GM12874 (cell line): ENCODE data around the gene HSPB2.

Source experiments
- TF ChIP-seq, protein P1 (sequence below): IDR thresholded peaks from 2 replicates; pipeline ENCODE4 v1.5.1; 2011; ENCODE audit warnings: low read depth, mild to moderate bottlenecking, control low read depth, low read length, moderate library complexity; ENCODE audit not compliant: insufficient read depth

The HSPB2 gene

DNA sequence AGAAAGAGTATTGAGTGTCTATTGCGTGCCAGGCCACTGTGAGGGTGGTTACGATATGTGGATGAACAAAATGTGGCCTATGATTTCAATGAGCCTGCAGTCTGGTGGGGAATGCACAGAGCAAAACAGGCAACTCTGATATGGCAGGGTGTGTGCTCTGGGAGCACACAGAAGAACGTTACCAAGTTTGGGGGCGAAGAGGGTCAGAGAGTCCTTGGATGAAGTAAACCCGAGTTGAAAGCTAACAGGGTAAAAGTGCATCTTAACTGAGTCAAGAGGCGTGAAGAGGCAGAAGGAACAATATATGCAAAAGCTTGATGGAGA is 32.9 kb upstream of the HSPB2 start:
- TF ChIP-seq, protein P1, sequence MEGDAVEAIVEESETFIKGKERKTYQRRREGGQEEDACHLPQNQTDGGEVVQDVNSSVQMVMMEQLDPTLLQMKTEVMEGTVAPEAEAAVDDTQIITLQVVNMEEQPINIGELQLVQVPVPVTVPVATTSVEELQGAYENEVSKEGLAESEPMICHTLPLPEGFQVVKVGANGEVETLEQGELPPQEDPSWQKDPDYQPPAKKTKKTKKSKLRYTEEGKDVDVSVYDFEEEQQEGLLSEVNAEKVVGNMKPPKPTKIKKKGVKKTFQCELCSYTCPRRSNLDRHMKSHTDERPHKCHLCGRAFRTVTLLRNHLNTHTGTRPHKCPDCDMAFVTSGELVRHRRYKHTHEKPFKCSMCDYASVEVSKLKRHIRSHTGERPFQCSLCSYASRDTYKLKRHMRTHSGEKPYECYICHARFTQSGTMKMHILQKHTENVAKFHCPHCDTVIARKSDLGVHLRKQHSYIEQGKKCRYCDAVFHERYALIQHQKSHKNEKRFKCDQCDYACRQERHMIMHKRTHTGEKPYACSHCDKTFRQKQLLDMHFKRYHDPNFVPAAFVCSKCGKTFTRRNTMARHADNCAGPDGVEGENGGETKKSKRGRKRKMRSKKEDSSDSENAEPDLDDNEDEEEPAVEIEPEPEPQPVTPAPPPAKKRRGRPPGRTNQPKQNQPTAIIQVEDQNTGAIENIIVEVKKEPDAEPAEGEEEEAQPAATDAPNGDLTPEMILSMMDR = no peak

DNA sequence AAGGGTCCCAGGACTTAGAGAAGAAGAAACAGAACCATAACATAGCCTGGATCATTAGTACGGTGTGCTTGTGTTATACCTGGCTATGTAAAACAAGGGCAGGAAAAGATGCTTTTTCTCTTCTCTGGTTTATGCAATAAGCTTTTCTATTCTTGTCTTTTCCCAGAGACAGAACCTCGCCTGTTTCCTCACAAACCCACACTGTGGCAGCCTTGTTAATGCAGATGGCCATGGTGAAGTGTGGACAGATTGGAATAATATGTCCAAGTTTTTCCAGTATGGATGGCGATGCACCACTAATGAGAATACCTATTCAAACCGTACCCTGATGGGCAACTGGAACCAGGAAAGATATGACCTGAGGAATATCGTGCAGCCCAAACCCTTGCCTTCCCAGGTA is 30.3 kb upstream of the HSPB2 start:
- TF ChIP-seq, protein P1 = no peak

DNA sequence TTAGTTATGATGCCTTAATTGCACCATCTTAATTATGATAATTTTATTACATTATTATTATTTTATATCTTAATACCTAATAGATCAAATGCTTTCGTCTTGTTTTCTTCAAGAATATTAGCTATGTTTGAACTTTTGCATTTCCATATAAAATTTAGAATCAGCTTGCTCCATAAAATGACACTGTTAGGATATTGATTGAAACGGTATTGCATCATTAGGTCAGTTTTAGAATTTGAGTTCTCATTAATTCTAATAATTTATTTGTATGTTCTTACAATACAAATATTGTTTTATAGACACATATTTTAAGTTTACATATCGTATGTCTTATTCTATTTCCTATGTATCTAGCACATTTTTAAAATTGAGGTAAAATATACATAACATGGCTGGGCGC is 26.5 kb upstream of the HSPB2 start:
- TF ChIP-seq, protein P1 = no peak

DNA sequence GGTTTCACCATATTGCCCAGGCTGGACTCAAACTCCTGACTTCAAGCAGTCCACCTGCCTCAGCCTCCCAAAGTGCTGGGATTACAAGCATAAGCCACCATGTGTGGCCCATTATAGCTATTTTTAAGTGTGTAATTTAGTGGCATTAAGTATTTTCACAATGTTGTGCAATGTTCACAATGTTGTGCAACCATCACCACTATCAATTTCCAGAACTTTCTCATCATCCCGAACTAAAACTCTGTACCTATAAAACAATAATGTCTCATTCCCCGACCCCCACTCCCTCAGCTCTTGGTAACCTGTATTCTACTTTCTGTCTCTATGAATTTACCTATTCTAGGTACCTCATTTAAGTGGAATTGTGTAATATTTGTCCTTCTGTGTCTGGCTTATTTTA is 25.7 kb upstream of the HSPB2 start:
- TF ChIP-seq, protein P1 = no peak

DNA sequence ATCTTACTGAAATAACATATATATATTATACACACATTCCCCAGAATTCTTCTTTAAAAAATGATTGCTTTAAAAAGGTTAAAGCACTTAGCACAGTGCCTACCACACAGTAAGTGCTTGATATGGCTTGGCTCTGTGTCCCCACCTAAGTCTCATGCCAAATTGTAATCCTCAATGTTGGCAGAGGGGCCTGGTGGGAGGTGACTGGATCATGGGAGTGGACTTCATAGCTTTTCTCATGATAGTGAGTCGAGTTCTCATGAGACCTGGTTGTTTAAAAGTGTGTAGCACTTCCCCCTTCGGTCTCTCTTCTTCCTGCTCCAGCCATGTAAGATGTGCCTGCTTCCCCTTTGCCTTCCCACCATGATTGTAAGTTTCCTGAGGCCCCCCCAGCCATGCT is 7.1 kb upstream of the HSPB2 start:
- TF ChIP-seq, protein P1 = no peak

DNA sequence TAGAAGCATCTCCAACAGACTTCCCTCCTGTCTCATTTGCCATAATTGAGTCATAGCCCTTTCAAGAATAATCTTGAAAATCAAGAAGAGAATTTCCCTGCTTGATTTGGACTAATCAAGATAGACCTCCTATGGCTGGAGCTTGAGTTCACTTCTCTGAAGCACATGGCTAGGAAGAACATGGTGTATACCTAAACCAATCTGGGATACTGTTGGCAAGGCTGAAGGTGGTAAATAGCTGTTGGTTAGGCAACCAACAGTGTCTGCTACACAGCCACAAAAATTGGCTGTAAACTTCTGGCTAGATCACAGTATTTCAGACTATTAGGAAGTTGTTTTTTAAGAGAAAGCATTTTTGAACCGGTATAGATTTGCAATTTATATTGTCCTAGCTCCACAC is 5.9 kb upstream of the HSPB2 start:
- TF ChIP-seq, protein P1 = no peak

DNA sequence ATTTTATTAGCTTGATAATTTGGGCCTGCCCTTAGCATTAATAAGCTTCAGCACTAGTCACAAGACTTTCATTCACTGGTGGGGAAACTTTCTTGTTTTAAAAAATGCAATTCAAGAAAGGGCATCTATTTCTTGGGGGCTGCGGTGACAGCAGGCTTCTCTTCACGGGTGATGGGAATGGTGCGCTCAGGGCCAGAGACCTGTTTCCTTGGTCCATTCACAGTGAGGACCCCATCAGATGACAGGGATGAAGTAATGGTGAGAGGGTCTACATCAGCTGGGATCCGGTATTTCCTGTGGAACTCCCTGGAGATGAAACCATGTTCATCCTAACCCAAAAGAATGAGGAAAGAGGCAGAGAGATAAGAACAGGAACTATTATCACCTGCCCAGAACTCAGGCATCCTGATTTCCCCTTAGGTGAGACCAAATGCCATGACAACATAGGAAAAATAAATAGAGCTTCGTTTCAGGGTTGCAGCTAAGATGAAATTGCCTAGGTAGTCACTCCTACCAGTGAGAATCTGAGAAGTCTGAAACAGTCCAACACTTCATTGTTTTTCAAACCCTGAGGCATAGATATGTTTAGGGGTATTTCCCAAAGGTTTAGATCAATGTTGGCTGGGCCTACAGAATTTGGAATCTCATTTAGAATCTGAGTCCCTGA is 3.8 kb upstream of the HSPB2 start:
- TF ChIP-seq, protein P1 = no peak
